ENCODE data around the gene KCTD17.

Gene KCTD17

GRCh38 chr22:37107816-37108621 is 56.5 kb downstream of the KCTD17 start:
- Histone ChIP-seq H3K9me3 (ENCODE audit: control insufficient read depth, low read length) (no peaks in the 10 kb centered on the region), H3K4me1 (ENCODE audit: control insufficient read depth, insufficient read depth, low read length, poor library complexity, severe bottlenecking) (no peaks in the 10 kb centered on the region), H3K36me3 (ENCODE audit: control insufficient read depth, insufficient read depth, low read length) (no peaks in the 10 kb centered on the region), H3K4me3 (ENCODE audit: extremely low read depth, insufficient read depth, low read length, poor library complexity, severe bottlenecking) (no peak overlapping the region), H3K27ac (ENCODE audit: low read depth, low read length, severe bottlenecking) (no peak overlapping the region)
- WGBS, 2 experiments (ENCODE audit: insufficient coverage in 2 of 2) = 91 to 96% methylated on average over 10 to 15 of the region's 18 CpGs

DNA sequence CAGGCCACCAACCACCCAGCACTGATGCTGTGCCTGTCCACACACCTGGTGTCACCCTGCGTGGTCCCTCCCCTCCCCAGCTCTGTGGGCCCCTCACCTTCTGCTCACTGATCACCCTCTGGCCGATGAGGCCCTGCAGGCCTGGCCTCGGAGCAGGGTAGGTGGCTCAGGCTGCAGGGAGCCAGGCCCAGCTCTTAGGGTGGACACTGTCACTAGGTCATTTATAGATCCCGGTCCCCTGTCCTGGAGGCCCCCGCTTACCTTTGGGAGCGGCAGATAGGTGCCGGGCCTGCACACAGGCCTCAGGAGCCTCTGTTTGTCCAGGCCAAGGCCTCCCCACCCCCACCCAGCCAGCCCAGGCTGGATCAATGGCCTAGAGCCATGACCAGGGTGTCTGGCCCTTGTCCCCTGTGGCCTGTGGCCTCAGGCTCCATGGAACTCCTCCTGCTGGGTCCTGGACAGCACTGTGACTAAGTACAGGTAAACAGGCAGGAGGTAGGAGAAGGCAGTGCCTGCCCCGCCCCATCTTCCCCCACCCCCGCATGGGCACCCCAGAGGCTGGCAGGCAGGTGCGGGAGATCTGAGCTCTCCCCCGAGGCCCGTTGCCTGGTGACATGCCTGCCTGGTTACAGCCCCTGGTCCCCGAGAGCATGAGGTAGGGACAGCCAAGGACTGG is 57.8 kb downstream of the KCTD17 start, which contains the start of gene TMPRSS6:
Gene TMPRSS6, minus strand, starts transcription at position 472 of the 676 bp plus-strand sequence. CDS start 6,296 bp downstream, outside the sequence.
- H3K4me3 ChIP-seq (ENCODE audit: extremely low read depth, insufficient read depth, low read length, poor library complexity, severe bottlenecking) = no peak within 1 kb of the TSS
- no peaks in the 10 kb centered on the region for H3K4me1 ChIP-seq (ENCODE audit: control insufficient read depth, insufficient read depth, low read length, poor library complexity, severe bottlenecking)
- no peaks in the 10 kb centered on the region for H3K9me3 ChIP-seq (ENCODE audit: control insufficient read depth, low read length)
- 81 to 82% methylated on average over 10 to 13 of the region's 13 CpGs for WGBS, 2 experiments (ENCODE audit: insufficient coverage in 2 of 2)
- H3K36me3 ChIP-seq (ENCODE audit: control insufficient read depth, insufficient read depth, low read length) = no peaks in the 10 kb centered on the region
- no peak within 1 kb of the TSS for H3K27ac ChIP-seq (ENCODE audit: low read depth, low read length, severe bottlenecking)

GRCh38 chr22:37111156-37111717 is 59.7 kb downstream of the KCTD17 start:
- H3K4me3 ChIP-seq (ENCODE audit: extremely low read depth, insufficient read depth, low read length, poor library complexity, severe bottlenecking) = no peak overlapping the region
- WGBS, 2 experiments (ENCODE audit: insufficient coverage in 2 of 2) = 92 to 95% methylated on average over 12 to 13 of the region's 13 CpGs
- no peak overlapping the region for H3K27ac ChIP-seq (ENCODE audit: low read depth, low read length, severe bottlenecking)
- H3K36me3 ChIP-seq (ENCODE audit: control insufficient read depth, insufficient read depth, low read length) = no peaks in the 10 kb centered on the region
- H3K4me1 ChIP-seq (ENCODE audit: control insufficient read depth, insufficient read depth, low read length, poor library complexity, severe bottlenecking) = no peaks in the 10 kb centered on the region
- H3K9me3 ChIP-seq (ENCODE audit: control insufficient read depth, low read length) = no peaks in the 10 kb centered on the region

- Histone ChIP-seq H3K9me3 (ENCODE audit: control insufficient read depth, low read length) (no peaks in the 10 kb centered on the region), H3K4me3 (ENCODE audit: extremely low read depth, insufficient read depth, low read length, poor library complexity, severe bottlenecking) (no peak overlapping the region)
- 87 to 94% methylated on average over 8 to 10 of the region's 12 CpGs for WGBS, 2 experiments (ENCODE audit: insufficient coverage in 2 of 2)
These were observed 60.7 kb downstream of the KCTD17 start for GRCh38 chr22:37112084-37112728.

More at GRCh38 chr22:37112084-37112728, 60.7 kb downstream of the KCTD17 start:
- Histone ChIP-seq H3K4me1 (ENCODE audit: control insufficient read depth, insufficient read depth, low read length, poor library complexity, severe bottlenecking) (no peaks in the 10 kb centered on the region), H3K36me3 (ENCODE audit: control insufficient read depth, insufficient read depth, low read length) (no peaks in the 10 kb centered on the region), H3K27ac (ENCODE audit: low read depth, low read length, severe bottlenecking) (no peak overlapping the region)

Measured in mesodermal cell (in vitro differentiated cells).